Neuronal stem cell (in vitro differentiated cells): Measurements from ENCODE around the gene COMMD10.

Experiments used
- DNase-seq: peaks from one replicate; pipeline ENCODE4 v3.0.0-alpha.2; 2013; ENCODE audit warnings: low spot score
- H2AFZ ChIP-seq: one replicate; pipeline ENCODE4 v1.6.1; 2013; ENCODE audit warnings: mild to moderate bottlenecking, low read length, inconsistent platforms
- H2AK5ac ChIP-seq: 2 replicates; pipeline ENCODE4 v1.6.1; 2013; ENCODE audit warnings: low read depth, mild to moderate bottlenecking, inconsistent platforms, low read length, moderate library complexity, mixed read lengths
- H2BK120ac ChIP-seq: 2 replicates; pipeline ENCODE4 v1.6.1; 2013; ENCODE audit warnings: low read depth, mild to moderate bottlenecking, inconsistent platforms, low read length, moderate library complexity, mixed read lengths
- H2BK12ac ChIP-seq: one replicate; pipeline ENCODE4 v1.6.1; 2013; ENCODE audit warnings: low read length, inconsistent platforms
- H2BK15ac ChIP-seq: 2 replicates; pipeline ENCODE4 v1.6.1; 2013; ENCODE audit warnings: mild to moderate bottlenecking, low read length, inconsistent platforms, mixed read lengths
- H2BK5ac ChIP-seq: one replicate; pipeline ENCODE4 v1.6.1; 2013; ENCODE audit warnings: inconsistent platforms, mild to moderate bottlenecking, low read length, moderate library complexity
- H3K14ac ChIP-seq: one replicate; pipeline ENCODE4 v1.6.1; 2013; ENCODE audit warnings: low read length, inconsistent platforms
- H3K18ac ChIP-seq: 2 replicates; pipeline ENCODE4 v1.6.1; 2013; ENCODE audit warnings: low read length, inconsistent platforms
- H3K23ac ChIP-seq: 2 replicates; pipeline ENCODE4 v1.6.1; 2013; ENCODE audit warnings: low read depth, mild to moderate bottlenecking, mixed read lengths, low read length, inconsistent platforms; ENCODE audit not compliant: poor library complexity
- H3K27ac ChIP-seq: replicated peaks from 3 replicates; pipeline ENCODE4 v1.5.1; 2013; ENCODE audit warnings: low read length, inconsistent platforms
- H3K27me3 ChIP-seq, 3 experiments: 2 replicates each; pipeline ENCODE4 v1.6.1; 2013; ENCODE audit warnings: low read length in 3 of 3, mild to moderate bottlenecking in 2 of 3, inconsistent platforms in 1 of 3, low read depth in 1 of 3, mixed read lengths in 1 of 3, moderate library complexity in 1 of 3; ENCODE audit not compliant: control insufficient read depth in 3 of 3, insufficient read depth in 3 of 3
- H3K36me3 ChIP-seq, 2 donors: replicated peaks in 1 of 2; 2 replicates each; pipeline ENCODE4 v1.6.1; 2013; ENCODE audit warnings: low read length in 2 of 2; ENCODE audit not compliant: control insufficient read depth in 2 of 2, insufficient read depth in 2 of 2
- H3K4ac ChIP-seq: 2 replicates; pipeline ENCODE4 v1.6.1; 2013; ENCODE audit warnings: inconsistent platforms, mild to moderate bottlenecking, low read length, moderate library complexity
- H3K4me1 ChIP-seq, 2 donors: 1 replicate in 1 of 2; 2 replicates in 1 of 2; pipeline ENCODE4 v1.6.1; 2013; ENCODE audit warnings: low read length in 2 of 2, low read depth in 1 of 2; ENCODE audit not compliant: control insufficient read depth in 2 of 2, insufficient read depth in 1 of 2
- H3K4me2 ChIP-seq: one replicate; pipeline ENCODE4 v1.6.1; 2013; ENCODE audit warnings: mild to moderate bottlenecking, low read length, inconsistent platforms; ENCODE audit not compliant: insufficient read depth, poor library complexity, severe bottlenecking
- H3K4me3 ChIP-seq, 2 donors: 2 replicates each; pipeline ENCODE4 v1.5.1; 2013; ENCODE audit warnings: low read length in 2 of 2, mild to moderate bottlenecking in 2 of 2, inconsistent platforms in 1 of 2, moderate library complexity in 1 of 2
- H3K79me1 ChIP-seq: one replicate; pipeline ENCODE4 v1.6.1; 2013; ENCODE audit warnings: low read depth, mild to moderate bottlenecking, inconsistent platforms, low read length, moderate library complexity
- H3K9ac ChIP-seq: one replicate; pipeline ENCODE4 v1.6.1; 2013; ENCODE audit warnings: mild to moderate bottlenecking, low read depth, low read length, inconsistent platforms; ENCODE audit not compliant: poor library complexity
- H3K9me3 ChIP-seq, 2 donors: replicated peaks in 1 of 2; 2 replicates each; pipeline versions ENCODE3 to v1.6.1; 2013; ENCODE audit warnings: low read length in 2 of 2, mild to moderate bottlenecking in 2 of 2, inconsistent platforms in 1 of 2, low read depth in 1 of 2, mixed read lengths in 1 of 2, moderate library complexity in 1 of 2; ENCODE audit not compliant: control insufficient read depth in 2 of 2, insufficient read depth in 1 of 2
- H4K8ac ChIP-seq: one replicate; pipeline ENCODE4 v1.6.1; 2013; ENCODE audit warnings: low read depth, mild to moderate bottlenecking, inconsistent platforms, low read length, moderate library complexity
- H4K91ac ChIP-seq: one replicate; pipeline ENCODE4 v1.6.1; 2013; ENCODE audit warnings: low read length, low read depth, mild to moderate bottlenecking, inconsistent platforms; ENCODE audit not compliant: poor library complexity
- WGBS, 2 donors: extraction: QIAGEN DNeasy Blood & Tissue Kit; methylation state at CpG; one replicate each; pipeline ENCODE4 v1.1.7; 2013; ENCODE audit warnings: missing lambda C conversion rate in 2 of 2, mixed read lengths in 1 of 2; ENCODE audit not compliant: insufficient read length in 2 of 2, insufficient replicate concordance in 1 of 2; ENCODE audit errors: extremely low coverage in 2 of 2; 5-methylcytosine and 5-hydroxymethylcytosine counted together

The COMMD10 gene

DNA sequence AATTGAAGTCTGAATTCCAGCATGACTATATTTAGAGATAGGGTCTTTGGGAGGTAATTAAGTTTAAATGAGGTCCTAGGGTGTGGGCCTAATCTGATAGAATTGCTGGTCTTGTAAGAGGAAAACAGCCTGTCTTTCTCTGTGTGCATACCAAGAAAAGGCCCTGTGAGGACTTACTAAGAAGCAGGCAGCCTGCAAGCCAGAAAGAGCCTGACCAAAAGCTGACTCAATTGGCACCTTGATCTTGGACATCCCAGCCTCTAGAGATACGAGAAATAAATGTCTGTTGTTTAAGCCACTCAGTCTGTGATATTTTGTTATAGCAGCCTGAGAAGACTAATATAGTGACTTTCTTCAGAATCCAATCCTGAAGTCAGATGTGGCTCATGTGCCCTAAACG is 38.0 kb upstream of the COMMD10 start:
- H3K27me3 ChIP-seq: no peaks in the 10 kb centered on the region
- H4K8ac ChIP-seq: no peak overlapping the region
- no peak overlapping the region for H3K18ac ChIP-seq
- no peaks in the 10 kb centered on the region for H3K4me1 ChIP-seq
- no peak overlapping the region for H3K4me2 ChIP-seq
- H3K36me3 ChIP-seq: no peaks in the 10 kb centered on the region
- no peak overlapping the region for H3K14ac ChIP-seq
- no peak overlapping the region for H3K27ac ChIP-seq
- H2AFZ ChIP-seq: no peak overlapping the region
- no peaks in the 10 kb centered on the region for H3K9me3 ChIP-seq
- H2BK5ac ChIP-seq: no peak overlapping the region
- H3K9ac ChIP-seq: no peak overlapping the region
- H4K91ac ChIP-seq: no peak overlapping the region
- H3K79me1 ChIP-seq: no peaks in the 10 kb centered on the region
- H2BK120ac ChIP-seq: no peak overlapping the region
- H3K23ac ChIP-seq: no peak overlapping the region
- H2AK5ac ChIP-seq: no peak overlapping the region
- no peak for DNase-seq
- no CpG with 5 or more reads among the region's 2 CpGs for WGBS, 2 donors
- no peak overlapping the region for H2BK12ac ChIP-seq
- H2BK15ac ChIP-seq: no peak overlapping the region
- H3K4me3 ChIP-seq: no peak overlapping the region
- no peak overlapping the region for H3K4ac ChIP-seq

DNA sequence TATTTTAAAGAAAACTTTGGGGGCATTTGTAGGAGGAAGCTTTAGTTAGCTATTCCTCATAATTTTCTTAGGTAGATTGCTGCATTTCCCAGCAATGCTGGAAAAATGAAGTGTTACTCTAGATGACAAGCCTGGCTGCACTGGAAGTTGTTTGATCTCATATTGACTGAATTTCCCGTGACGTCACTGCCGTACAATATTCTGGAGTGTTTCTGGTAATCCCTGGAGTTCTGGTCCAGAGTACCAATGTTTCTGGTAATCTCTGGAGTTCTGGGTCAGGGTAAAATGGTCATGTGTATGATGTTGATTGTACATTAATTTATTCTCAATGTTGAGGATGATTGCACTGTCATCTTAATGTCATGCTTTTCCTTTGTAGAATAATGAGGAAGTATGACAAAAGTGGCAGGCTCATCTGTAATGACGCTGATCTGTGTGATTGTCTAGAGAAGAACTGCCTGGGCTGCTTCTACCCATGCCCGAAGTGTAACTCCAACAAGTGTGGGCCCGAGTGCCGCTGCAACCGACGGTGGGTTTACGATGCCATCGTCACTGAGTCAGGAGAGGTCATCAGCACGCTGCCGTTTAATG is 26.4 kb upstream of the COMMD10 start:
- no peak overlapping the region for H4K91ac ChIP-seq
- DNase-seq: no peak
- no peak overlapping the region for H2BK120ac ChIP-seq
- no peaks in the 10 kb centered on the region for H3K27me3 ChIP-seq
- H2AK5ac ChIP-seq: no peak overlapping the region
- no peaks in the 10 kb centered on the region for H3K36me3 ChIP-seq
- no peak overlapping the region for H3K14ac ChIP-seq
- H4K8ac ChIP-seq: no peak overlapping the region
- H3K4ac ChIP-seq: no peak overlapping the region
- no peak overlapping the region for H3K9ac ChIP-seq
- no peak overlapping the region for H3K27ac ChIP-seq
- no peak overlapping the region for H2BK12ac ChIP-seq
- no peak overlapping the region for H2BK5ac ChIP-seq
- H3K18ac ChIP-seq: no peak overlapping the region
- H3K4me2 ChIP-seq: no peak overlapping the region
- no peak overlapping the region for H3K4me3 ChIP-seq
- no peak overlapping the region for H2AFZ ChIP-seq
- no peaks in the 10 kb centered on the region for H3K9me3 ChIP-seq
- H2BK15ac ChIP-seq: no peak overlapping the region
- no peaks in the 10 kb centered on the region for H3K4me1 ChIP-seq
- WGBS, 2 donors: no CpG with 5 or more reads among the region's 13 CpGs
- H3K79me1 ChIP-seq: no peaks in the 10 kb centered on the region
- H3K23ac ChIP-seq: no peak overlapping the region

DNA sequence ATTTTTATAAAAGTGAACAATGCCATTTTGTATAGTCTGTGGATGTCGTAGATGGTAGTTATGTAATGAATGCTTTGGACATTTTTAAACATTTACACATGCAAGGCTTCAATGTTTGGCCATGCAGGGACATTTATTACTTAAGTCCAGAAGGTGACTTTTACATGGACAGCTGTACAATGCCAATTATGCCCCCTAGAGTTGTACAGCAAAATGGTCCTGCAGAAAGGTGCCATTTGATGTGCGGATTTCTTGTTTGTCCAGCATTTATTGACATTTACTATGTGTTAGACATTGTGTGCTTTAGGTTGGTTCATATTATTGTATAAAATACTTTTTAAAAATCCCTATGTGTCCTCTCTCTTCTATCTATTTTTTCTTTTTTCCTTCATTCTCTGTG is 22.5 kb upstream of the COMMD10 start:
- DNase-seq: no peak
- H3K4me1 ChIP-seq: no peaks in the 10 kb centered on the region
- no peaks in the 10 kb centered on the region for H3K36me3 ChIP-seq
- no peak overlapping the region for H2BK5ac ChIP-seq
- H3K9ac ChIP-seq: no peak overlapping the region
- no peak overlapping the region for H4K8ac ChIP-seq
- no peak overlapping the region for H2BK15ac ChIP-seq
- no peak overlapping the region for H3K27ac ChIP-seq
- WGBS, 2 donors: no CpG with 5 or more reads among the region's 2 CpGs
- H3K18ac ChIP-seq: no peak overlapping the region
- no peak overlapping the region for H3K4ac ChIP-seq
- H2BK12ac ChIP-seq: no peak overlapping the region
- H4K91ac ChIP-seq: no peak overlapping the region
- H3K27me3 ChIP-seq: no peaks in the 10 kb centered on the region
- no peak overlapping the region for H3K4me3 ChIP-seq
- H2BK120ac ChIP-seq: no peak overlapping the region
- H3K79me1 ChIP-seq: no peaks in the 10 kb centered on the region
- no peaks in the 10 kb centered on the region for H3K9me3 ChIP-seq
- H2AFZ ChIP-seq: no peak overlapping the region
- no peak overlapping the region for H2AK5ac ChIP-seq
- H3K4me2 ChIP-seq: no peak overlapping the region
- H3K14ac ChIP-seq: no peak overlapping the region
- no peak overlapping the region for H3K23ac ChIP-seq

DNA sequence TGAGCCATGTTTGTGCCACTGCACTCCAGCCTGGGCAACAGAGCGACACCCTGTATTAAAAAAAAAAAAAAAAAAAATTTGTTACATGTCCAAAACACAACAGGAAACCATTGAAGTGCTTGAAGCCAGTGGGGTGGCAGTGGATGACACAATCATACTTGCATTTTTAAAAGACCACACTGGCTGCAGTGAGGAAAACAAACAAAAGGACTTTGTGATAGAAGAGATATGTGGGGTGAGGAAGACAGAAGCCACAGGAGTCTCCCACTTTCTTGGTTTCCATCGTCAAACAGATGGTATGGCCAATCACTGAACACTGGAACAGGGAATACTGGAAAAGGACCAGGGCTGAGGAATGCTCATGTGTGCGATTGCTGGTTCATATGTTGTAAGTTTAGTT is 20.9 kb upstream of the COMMD10 start:
- no peak overlapping the region for H3K4me2 ChIP-seq
- peak overlapping the region; percentile 36 for H2AFZ ChIP-seq
- no peaks in the 10 kb centered on the region for H3K4me1 ChIP-seq
- H2BK12ac ChIP-seq: no peak overlapping the region
- H3K36me3 ChIP-seq: no peaks in the 10 kb centered on the region
- H2BK120ac ChIP-seq: no peak overlapping the region
- H3K79me1 ChIP-seq: no peaks in the 10 kb centered on the region
- no peaks in the 10 kb centered on the region for H3K27me3 ChIP-seq
- H2BK5ac ChIP-seq: no peak overlapping the region
- no peak overlapping the region for H2BK15ac ChIP-seq
- no peak overlapping the region for H3K9ac ChIP-seq
- WGBS, 2 donors: no CpG with 5 or more reads among the region's 3 CpGs
- no peak overlapping the region for H3K27ac ChIP-seq
- H4K91ac ChIP-seq: no peak overlapping the region
- no peak overlapping the region for H3K14ac ChIP-seq
- no peak overlapping the region for H4K8ac ChIP-seq
- H3K4ac ChIP-seq: no peak overlapping the region
- no peak overlapping the region for H3K18ac ChIP-seq
- no peak overlapping the region for H3K23ac ChIP-seq
- H3K4me3 ChIP-seq: no peak overlapping the region
- DNase-seq: no peak
- H3K9me3 ChIP-seq: no peaks in the 10 kb centered on the region
- H2AK5ac ChIP-seq: no peak overlapping the region
